Eye (tissue), 1 donor: ENCODE data around the gene TPD52L1.
A peak's percentile ranks its signal among the peaks of the same experiment; 100 is the strongest.
"Not testable (repeated sequence)": the region's sequence is repeated elsewhere in the genome, so short reads cannot be mapped to it uniquely, and the experiment has no call there.

Source experiments
- DNase-seq: peaks from one replicate; pipeline ENCODE4 v3.0.0-alpha.2; 2015

The TPD52L1 gene

GRCh38 chr6:125142618-125143017, 11.0 kb upstream of the TPD52L1 start:
- DNase-seq, result no peak

DNA sequence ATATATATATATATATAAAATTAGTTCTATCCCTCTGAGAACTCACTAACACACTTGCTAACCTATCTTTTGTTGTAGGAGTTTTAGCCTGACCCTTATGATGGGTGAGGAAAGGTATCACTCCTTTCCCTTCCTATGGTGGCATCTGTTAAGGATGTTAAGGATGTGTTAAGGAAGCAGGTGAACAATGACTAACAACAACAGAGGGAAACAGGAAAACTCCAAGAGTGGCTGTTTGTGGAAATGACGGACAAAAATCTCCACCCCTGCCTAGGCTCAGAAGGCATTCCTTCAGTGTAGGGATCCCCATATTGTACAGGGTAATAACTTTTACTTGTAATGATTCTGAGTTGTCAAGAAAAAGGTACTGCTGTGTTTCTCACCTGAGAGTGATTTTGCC, 8.8 kb upstream of the TPD52L1 start:
- DNase-seq, result no peak

DNA sequence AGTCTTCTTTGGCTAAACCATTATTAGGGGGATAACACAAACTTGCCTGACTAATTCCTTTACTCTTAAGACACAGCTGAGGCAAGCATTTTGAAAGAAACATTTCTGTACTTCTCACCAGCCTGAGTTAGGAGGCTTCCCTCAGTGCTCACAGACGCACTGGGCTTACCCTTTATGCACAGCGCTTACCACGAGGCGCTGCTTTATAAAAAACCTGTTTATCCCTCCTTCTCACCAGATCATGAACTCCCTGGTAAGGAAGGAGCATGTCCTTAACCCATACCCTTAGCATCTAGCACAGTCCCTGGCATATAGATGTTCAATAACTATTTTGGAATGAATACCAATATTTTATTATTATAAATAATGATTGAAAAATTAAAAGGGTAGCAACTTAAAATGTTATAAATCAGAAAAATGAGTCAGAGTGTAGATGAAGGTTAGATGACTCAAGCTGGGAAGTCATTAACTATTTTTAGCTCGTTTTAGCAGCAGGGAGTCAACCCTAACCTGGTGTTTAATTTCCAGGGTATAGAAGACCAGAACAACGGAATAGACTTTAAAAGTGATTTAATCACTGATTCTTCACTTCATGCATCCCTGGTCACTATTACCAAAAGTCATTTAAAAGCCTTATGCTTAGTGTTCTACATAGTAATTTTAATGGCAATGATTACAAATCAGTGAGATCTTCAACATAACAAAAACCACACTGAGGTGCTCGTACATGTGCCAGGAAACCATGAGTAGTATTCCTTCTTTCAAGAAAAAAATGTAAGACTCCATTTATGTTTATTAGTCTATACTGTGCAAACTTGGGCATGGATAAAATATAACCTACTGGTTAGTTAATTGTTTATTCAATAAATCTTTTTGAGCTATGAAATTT, 4.1 kb upstream of the TPD52L1 start:
- DNase-seq, result no peak

GRCh38 chr6:125151700-125152099, 1.9 kb upstream of the TPD52L1 start:
- no peak for DNase-seq

- peak; percentile 65 for DNase-seq
Observed at GRCh38 chr6:125154118-125154760, 666 bp downstream of the TPD52L1 start.

DNA sequence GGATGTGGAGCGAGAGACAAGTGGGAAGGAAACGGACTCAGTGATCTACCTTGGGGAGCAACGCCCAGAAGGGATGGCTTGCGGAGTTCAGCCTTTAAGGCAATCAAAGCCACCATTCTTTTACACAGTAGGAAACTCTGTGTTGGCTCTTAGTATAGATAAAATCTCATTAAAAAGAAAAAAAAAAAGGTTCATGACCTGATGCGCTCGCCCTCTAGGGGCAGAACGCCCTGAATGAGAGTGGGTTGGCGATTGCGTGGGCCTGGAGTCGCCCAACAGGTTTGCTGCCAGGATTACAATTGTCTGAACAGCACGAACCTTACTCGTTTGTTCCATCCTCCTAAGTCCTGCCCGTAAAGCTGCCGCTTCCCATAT, 1.2 kb downstream of the TPD52L1 start:
- DNase-seq, result peak; percentile 43

- DNase-seq, result no peak
Observed at GRCh38 chr6:125155344-125155743, 1.8 kb downstream of the TPD52L1 start.

GRCh38 chr6:125156496-125156895, 2.9 kb downstream of the TPD52L1 start:
- DNase-seq, result no peak

DNA sequence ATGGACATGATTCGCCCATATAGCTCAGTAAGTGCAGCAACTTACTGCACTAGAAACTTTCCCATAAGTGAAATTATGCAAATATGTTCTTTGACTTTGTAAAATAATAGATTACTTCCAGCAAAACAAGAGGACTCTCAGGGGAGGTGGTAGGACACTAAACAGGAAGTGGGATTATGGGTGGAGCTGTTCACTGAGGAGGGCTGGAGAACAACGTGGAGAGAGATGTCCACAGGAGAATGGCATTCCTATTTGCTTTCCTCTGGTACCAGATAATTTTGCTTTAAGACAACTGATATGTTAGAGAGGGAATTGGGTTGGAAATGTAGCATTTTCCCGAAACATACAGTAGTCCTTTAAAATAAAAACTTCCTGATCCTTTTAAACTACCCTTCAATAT, 3.7 kb downstream of the TPD52L1 start:
- DNase-seq, result no peak

DNA sequence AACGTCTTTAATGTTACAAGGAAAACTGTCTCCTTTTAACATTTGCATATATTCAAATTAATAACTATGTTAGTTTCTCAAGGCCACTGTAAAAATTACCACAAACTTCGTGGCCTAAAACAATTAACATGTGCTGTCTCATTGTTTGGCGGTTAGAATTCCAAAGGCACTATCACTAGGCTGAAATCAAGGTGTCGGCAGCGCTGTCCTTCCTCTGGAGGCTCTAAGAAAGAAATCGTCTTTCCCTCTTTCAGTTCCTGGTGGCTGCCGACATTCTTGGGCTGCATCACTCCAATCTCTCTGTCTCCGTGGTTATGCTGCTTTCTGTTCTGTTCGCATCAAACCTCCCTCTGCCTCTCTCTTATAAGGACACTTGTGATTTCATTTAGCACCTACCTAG, 4.2 kb downstream of the TPD52L1 start:
- no peak for DNase-seq

DNA sequence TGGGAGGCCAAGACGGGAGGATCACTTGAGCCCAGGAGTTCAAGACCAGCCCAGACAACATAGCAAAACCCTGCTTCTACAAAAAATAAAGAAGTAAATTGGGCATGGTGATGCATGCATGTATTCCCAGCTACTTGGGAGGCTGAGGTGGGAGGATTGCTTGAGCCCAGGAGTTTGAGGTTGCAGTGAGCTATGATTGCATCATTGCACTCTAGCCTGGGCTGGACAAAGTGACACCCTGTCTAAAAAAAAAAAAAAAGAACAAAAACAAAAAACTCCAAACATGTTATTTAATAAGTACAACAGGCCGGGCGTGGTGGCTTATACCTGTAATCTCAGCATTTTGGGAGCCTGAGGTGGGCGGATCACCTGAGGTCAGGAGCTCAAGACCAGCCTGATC, 9.8 kb downstream of the TPD52L1 start:
- DNase-seq, result not testable (repeated sequence)

DNA sequence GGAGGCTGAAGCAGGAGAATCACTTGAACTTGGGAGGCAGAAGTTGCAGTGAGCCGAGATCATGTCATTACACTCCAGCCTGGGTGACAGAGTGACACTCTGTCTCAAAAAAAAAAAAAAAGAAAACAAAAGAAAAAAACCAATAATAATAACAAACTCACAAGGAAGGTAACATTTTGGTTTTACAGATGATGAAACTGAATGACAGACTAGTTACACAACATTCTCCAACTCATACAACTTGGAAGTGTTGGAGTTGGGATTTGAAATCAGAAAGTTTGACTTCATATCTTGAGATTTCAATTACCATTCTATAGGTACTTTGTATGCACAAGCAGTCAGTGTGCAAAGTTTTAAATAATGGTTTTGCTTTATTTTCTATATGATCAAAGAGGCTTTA, 10.2 kb downstream of the TPD52L1 start:
- no peak for DNase-seq

GRCh38 chr6:125164696-125165095, 11.1 kb downstream of the TPD52L1 start:
- no peak for DNase-seq

DNA sequence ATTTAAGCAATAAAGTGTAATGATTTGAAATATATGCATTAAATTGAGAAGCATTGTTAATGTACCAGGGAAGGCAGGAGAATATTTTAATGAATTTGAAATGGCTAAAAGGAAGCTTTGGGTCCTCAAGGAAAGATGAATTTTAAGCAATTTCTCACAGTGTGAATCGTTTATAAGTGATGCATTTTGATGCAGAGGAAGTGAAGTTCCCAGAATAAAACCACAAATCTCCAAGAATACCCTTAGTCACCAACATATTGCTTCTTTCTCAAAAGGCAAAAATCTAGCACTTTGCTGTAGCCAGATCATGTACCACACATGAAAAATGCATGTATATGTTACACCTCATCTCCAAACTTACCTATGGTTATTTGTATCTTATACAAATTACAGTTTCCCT, 11.7 kb downstream of the TPD52L1 start:
- DNase-seq, result no peak

GRCh38 chr6:125165776-125166175, 12.2 kb downstream of the TPD52L1 start:
- DNase-seq, result no peak

DNA sequence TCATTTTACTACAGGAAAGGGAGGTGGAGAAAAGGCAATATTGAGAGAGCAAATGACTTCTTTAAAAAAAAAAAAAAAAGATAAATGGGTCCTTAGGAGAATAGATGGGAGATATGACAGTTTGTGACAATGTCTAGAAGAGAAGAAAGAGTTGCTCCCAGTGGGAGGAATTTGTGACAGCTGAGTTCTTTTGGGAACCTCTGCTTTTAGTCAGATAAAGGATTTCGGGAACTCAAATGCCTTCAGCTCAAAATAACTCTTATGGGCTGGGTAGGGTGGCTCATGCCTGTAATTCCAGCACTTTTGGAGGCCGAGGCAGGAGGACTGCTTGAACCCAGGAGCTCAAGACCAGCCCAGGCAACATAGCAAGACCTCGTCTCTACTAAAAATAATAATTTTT, 13.1 kb downstream of the TPD52L1 start:
- DNase-seq, result no peak

- no peak for DNase-seq
Observed at GRCh38 chr6:125167579-125167978, 14.0 kb downstream of the TPD52L1 start.

- no peak for DNase-seq
Observed at GRCh38 chr6:125169058-125169457, 15.5 kb downstream of the TPD52L1 start.

DNA sequence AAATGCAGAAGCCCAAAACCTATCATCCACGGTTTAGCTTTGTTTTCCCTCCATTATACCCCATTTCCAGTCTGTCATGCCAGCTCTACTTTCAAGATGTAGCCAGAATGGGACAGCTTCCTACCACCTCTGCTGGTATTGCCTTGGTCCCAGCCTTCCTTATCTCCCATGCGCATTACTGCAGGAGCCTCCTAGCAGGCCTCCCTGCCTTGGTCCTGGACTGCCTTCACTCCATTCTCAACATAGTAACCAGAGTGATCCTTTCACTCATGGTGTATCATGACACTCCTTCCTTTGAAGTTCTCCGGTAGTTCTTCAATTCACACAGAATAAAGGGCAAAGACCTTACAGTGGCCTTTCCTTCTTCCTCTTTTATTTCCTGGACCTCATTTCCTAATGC, 15.9 kb downstream of the TPD52L1 start:
- no peak for DNase-seq

DNA sequence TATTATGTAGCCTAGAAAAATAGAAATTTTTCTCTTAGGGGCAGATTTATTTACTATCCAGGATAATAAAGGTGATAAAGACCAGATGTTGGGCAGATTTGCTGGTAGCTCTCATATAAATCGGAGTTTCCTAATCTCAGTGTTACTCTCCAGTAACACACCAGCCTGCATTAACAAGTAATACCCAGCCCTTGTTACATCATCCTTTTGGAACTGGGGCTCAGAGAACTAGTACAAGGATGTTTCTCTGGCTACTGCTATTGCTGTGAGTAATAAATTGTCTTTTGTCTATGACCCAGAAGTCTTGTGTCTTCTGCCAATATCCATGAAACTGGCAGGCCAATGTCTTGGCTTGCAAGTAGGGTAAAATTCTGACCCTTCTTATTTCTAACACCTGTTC, 16.8 kb downstream of the TPD52L1 start:
- DNase-seq, result no peak

- DNase-seq, result no peak
Observed at GRCh38 chr6:125173341-125174095, 19.9 kb downstream of the TPD52L1 start.

GRCh38 chr6:125174626-125175025, 21.1 kb downstream of the TPD52L1 start:
- DNase-seq, result no peak

DNA sequence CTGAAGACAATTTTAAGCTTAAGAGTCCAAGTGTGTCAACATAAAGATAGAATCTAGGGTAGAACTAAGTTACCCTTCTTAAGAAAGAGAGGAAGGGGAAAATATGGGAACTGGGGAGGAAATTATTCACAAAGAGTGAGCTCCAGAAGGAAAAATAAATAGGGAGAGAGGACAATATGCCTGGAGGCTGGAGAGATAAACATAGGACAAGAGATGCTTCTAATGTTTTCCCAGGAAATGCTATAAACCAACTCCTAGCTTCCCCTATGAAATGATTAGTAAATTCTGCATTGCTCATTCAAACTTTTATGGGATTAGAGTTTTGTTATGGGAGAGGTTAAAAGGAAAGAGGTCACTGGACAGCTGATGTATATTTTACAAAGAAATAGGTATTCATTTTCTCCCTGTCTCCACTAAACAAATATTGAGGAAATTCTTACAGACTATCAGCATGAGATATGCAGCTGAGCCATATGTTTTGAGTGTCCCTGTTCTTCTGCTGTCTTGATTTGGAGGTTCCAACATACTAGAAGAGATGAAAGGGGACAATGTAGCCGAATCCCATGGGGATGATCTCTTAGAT, 22.0 kb downstream of the TPD52L1 start:
- DNase-seq, result no peak
